GM21619 (cell line): Measurements from ENCODE around the gene ZGLP1.

Experiments used
- ATAC-seq: cut with Tn5 transposase; IDR thresholded peaks from one replicate; pipeline ENCODE4 v1.9.1; 2021; ENCODE audit not compliant: unreplicated experiment

ZGLP1 gene

DNA sequence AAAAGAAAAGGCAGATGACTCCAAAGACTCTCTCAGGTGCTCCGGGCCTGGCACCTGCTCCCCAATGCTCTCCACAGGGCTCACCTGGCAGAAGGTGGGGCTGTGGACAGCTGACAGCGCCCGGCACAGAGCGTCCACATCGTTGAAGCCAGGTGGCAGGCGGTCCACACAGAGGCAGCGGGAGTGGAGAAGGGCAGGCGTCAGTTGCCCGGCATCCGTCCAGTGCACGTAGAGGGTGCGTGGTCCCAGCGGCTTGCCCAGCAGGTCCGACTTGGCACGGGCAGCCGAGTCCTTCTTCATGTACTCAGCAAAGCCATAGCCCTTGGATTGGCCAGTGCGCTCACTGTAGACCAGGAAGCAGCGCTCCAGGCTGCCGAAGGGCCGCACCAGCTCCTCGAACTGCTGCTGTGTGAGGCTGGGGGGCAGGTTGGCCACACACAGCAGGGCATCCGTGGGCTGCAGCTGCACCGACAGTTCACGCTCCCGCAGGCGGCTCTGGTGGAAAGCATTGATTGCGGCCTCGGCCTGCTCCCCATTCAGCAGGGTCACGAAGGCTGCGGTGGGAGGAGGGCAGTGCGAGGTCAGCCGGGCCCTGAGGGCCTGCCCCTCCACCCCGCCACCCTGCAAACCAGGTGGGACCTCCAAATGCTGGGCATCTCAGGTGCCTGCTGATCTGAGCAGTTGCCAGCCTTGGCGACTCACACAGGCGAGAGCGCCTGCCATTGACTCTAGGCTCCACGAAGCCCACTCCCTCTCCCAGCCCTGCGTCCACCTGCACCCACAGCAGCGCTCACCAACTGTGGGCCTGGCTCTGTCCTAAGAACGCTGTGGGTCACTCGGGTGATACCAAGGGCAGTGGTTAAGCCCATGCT is 19.2 kb upstream of the ZGLP1 start:
- no peak for ATAC-seq

DNA sequence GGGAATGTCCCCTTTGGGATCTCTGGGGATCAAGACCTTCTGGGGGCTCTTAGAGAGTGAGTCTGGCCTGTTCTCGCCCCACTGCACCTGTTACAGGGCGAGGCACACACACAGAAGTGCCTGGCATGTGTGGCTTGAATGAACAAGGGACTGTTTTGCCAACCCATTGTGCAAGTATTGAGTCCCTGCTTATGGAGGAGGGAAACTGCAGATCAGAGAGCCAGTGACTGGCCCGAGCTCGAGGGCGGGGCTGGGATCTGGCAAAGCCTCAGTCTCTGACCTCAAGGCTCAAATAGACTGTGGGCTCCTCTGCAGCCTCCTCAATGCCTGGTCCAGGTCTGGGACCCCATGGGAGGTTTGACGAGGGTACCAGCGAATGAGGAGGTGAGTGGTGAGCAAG is 18.2 kb upstream of the ZGLP1 start:
- no peak for ATAC-seq

DNA sequence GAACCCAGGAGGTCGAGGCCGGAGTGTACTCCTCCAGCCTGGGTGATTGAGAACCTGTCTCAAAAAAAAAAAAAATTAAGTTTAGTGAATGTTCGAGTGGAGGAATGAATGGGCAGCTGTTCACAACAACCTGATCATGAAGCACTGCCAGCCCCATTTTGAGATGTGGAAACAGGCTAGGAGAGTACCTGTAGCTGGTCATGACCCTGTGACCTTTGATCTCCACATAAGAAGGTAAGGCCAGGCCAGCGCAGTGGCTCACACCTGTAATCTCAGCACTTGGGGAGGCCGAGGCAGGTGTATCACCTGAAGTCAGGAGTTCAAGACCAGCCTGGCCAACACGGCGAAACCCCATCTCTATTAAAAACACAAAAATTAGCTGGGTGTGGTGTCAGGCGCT is 16.1 kb upstream of the ZGLP1 start:
- no peak for ATAC-seq

DNA sequence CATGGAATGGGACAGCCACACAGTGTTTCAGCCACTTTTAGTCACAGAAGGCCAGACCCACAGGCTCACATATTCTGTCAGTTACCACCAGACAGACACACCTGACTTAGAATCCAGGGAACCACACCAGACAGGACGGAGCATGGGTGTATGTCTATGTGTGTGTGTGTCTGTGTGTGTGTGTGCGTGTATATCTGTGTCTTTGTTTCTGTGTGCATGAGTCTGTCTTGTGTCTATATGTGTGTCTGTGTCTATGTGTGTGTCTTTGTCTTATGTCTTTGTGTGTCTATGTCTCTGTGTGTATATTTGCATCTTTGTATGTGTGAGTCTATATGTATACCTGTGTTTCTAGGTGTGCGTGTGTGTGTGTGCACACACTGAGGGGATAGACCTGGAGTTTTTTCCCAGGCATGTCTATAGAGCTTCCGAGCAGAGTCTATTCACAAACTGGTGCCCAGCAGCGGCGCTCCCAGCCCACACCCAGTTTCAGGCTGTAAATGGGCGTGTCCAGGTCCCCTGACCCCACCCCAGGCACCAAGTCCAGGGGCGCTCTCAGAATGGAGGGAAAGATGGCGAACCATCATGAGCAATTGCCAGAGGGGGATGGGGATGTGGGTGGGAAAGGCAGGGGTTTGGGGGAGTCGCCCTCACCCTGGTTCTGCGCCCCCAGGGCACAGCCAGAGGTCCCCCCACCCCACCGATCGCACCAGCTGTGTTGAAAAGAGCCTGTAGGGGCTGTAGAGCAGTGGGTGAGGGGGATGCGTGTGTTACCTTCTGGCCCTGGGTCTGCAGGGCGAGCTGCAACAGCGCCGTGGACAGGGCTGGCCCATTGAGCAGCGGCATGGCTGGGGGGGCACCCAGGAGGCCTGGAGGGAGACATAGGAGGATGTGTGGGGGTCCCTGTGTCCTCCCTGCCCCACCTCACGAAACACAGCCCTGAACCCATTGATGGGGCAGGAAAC is 12.5 kb upstream of the ZGLP1 start:
- no peak for ATAC-seq

DNA sequence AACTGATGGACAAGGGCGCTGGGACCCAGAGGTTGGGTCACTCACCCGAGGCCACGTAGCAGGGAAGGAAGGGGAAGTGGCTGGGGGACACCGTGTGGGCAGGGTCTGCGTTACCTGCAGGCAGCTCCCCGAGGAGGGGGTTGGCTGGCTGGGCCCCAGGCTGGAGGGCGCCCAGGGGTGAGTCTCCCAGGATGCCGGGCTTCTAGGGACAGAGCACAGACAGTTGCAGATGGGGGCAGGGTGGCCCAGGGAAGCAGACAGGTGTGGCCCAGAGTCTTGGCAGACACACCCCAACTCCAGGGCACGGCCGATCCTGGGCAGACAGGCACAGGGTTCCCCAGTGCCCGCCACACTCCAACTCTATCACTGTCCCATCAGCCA is 11.8 kb upstream of the ZGLP1 start:
- ATAC-seq, result no peak

DNA sequence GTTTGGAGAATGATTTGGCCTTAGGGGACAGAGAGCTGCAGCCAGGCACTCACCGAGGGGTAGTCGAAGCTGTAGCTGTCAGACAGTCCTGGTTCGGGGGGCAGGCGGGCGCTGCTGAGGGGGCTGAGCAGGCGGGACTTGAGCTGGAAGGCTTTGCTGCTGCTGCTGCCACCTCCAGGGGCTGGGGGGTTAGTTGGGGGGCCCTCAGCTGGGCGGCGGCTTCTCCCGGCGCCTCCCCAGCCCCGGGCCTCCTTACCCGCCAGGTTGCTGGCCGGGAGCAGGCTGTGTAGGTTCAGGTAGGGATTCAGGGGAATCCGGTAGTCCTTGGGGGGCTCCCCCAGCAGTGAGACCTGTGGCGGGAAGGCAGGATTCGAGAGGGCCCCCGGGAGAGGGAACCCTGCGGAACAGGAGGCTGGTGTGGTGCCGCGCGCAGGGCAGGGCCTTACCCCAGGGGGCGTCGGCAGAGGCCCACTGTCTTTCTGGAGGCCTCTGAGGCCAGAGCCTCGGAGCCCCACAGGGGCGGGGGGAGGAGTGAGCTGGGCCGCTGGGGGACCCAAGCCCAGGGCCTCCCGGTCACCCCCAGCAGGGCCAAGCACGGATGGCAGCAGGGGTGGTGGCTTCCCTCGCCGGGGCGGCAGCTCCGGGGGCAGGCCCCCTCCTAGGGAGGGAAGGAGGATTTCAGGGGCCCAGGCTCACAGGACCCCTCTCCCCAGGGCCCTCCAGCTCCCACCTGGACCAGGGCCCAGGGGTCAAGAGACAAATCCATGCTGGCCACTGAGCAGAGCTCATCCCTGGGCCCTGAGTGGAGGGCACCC is 11.2 kb upstream of the ZGLP1 start:
- ATAC-seq, result no peak

DNA sequence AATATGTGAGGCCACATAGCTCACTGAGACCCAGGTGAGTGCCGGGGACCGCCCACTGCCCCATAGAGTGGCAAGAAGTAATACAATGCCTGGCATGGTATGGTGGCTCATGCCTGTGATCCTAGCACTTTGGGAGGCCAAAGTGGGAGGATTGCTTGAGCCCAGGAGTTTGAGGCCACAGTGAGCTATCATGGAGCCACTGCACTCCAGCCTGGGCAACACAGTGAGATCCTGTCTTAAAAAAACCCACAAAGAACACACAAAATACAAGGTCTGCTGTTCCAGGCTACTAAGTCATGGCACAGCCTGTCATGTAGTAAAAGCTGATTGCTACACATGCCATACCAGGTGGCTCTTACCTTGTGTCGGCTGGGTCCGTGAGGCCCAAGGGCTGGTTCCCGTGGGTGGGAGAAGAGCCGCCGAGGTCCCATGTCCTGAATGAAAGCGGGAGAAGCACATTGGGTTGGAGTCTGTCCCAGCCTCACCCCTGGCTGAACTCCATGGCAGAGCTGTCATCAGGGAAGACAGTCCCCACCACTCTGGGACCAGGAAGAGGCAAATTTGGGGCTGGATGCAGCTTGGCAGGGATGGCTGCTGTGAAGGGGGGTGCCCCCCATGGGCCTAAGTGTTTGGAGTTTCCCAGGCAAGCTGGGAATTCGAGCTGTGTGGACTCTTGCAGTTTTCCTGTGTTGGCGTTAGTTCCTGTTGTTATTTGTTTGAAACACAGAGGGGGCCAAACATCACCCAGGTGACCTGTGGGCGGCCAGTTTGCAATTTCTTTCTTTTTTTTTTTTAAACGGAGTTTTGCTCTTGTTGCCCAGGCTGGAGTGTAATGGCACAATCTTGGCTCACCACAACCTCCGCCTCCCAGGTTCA is 9.4 kb upstream of the ZGLP1 start:
- no peak for ATAC-seq

DNA sequence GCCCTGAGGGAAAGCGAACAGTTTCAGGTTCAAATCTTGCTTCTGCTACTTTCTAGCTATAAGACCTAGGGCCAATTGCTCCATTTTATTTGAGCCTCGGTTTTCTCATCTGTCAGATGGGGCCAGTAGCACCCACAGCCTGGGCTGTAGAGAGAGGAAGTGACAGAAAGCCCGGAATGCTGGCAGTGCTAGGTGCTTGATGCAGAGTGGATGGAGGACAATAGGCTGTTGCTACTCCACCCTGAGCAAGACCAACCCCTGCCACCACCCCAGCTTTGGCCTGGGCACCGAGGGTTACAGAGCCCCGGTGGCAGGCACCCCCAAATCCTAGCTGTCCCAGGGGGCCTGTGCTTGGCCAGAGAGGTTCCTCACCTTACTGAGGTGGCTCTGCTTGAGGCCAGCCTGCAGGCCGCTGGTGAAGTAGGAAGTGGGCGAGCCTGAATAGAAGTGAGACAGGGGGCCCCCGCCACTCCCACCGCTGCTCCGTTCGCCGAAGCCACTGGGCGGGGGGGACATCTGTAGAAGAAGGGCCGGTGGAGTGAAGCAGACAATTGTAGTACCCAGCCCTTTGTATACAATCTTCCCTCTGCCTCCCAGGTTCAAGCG is 8.3 kb upstream of the ZGLP1 start:
- ATAC-seq, result no peak

DNA sequence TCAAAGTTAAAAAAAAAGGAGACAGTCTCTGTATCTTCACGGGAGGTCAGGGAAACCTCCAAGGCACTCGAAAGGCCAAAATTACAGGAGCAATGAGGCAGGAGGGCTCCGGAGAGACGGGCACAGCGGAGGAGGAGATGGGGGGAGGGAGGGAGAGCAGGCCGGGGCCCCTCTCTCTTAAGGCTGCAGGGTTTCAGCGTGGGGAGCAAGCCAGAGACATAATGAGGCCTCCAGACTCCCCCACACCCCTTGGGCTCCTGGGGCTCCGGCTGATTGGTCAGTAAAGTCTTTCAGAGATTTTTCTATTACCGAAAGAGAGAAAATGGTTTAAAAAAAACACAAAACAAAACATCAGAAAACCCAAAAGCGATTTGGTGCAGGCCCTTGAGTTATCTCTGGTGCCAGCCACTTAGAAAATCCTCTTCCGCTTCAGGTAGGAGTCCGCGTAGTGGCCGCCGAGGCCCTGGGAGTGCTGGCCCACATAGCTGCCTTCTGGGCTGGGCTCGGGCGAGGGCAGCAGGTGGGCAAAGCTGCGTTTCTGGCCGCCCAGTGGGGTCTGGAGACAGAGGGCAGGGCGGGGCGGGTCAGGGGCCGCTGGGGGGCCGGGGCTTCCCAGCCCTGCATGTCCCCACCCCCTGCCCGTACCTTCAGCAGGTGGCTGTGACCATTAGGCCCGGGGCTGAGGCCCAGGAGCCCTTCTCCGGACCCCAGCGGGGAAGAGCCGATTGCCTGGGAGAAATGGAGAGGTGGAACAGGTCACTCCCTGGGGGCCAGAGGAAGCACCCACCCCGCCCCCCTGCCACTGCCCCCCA is 7.6 kb upstream of the ZGLP1 start:
- no peak for ATAC-seq

DNA sequence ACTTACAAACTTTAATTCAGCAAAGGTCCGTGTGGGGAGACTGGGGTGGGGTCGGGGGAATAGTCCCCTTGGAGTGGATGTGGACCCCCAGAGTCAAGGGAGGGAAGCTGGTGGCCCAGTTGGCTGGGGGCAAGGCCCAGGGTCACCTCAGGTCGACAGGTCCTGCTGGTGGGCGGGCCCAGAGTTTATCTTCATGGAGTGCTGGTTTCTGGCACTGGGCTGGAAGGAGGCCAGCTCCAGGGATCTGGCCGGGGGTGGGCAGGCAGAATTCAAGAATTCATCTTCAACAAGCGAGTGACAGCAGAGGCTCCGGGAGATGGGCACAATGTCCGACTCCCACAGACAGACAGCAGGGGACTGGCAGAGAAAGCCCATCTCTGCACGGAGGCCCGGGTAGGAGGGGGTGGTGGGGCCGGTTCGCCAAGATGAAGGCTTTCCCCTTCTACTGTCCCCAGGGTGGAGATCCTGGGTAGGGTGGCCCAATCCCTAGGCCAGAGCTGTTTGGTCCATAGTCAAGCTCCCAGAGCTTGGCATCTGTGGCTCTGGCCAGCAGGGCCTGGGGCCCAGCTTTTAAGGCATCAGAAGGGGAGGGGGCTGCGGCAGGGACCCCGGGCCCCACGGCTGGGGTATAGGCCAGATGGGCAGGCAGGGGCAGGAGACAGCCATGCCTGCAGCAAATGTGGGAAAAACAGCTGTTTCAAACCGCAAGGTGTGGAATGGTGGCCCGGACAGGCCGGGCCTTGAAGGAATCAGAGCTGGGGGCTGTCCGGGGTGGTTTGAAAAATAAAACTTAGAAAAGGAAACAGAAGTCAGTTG is 6.8 kb upstream of the ZGLP1 start:
- no peak for ATAC-seq

DNA sequence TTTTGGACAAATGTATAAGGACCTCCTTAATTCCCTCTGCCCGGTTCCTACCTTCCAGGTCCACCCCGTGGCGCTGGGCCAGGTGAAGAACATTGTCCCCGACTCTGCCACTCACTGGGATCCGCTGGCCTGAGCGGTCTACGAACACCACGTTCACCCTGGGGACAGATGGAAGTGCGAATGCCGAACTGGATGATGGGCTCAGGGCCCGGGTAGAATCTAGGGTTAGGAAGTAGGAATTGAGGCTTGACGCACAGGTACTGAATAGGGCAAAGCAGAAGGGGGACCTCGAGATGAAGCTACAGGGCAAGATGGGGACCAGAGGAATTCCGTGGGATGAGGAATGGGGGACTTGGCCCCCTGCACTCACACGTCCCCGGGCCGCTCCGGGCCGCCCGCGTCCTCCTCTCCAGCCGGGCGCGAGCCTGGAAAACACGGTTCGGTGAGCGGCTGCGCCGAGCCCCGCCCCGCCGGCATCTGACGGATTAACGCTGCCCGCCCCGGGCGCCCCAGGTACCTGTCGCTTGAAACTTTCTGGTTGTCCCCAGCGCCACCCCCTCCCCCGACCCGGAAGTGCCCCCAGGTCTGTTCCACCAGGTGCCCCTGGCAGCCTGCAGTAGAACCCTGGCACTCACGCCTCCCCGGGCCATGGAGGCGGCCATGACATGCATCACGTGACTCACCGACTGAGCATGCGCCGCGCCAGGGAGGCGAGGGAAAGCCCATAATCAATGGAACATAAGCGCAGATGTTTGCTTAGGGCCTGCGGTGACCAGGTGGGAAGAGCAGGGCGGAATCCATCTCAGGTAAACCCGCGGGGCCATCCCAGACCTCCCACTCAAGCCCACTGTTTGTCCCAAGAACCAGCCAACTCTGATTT is 6.0 kb upstream of the ZGLP1 start, which contains the start of gene FDX2:
Gene FDX2, minus strand, starts transcription at position 681 of the 880 bp plus-strand sequence. Its CDS starts 19 bp downstream, at position 662.
- no peak for ATAC-seq

DNA sequence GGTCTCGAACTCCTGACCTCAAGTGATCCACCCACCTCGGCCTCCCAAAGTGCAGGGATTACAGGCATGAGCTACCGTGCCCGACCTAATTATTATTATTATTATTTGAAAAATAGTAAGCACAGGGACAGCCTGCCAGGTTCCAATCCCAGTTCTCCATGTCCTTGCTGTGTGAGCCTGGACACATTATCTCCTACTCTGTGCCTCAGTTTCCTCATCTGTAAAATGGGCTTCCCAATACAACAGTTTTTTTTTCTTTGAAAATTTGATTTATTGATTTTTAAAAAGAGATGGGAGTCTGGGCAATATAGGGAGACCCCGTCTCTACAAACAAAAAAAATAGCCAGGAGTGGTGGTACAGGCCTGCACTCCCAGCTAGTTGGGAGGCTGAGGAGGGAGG is 3.3 kb downstream of the ZGLP1 start:
- no peak for ATAC-seq

DNA sequence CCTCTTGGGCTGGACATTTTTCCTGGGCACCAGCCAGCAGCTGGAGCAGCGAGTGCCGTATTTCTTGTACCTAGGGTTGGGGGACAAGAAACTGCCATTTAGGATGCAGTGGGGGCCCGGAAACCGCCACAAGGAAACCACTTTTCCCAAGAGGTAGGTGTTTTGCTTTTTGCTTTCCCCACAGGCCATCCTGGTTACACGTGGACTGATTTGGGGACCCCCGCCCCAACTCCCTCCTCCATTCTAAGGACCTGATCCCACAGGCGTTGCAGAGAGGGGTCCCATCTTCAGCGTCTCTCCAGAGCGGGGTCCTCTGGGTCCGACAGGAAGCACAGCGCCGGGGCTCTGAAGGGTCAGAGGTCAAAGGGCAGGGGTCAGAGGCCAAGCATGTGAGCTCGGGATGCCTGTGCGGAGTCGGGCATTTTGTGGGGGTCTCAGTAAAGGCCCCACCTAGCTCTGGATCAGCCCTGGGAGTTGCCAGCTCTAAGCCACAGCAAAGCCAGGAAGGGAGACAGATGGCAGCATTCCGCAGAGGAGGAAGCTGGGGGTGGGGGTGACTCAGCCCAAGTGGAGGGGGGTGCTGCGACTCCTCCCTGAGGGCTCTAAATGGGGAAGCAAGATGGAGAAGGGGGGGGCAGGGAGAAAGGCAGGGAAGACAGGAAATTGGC is 4.3 kb downstream of the ZGLP1 start:
- ATAC-seq, result no peak

DNA sequence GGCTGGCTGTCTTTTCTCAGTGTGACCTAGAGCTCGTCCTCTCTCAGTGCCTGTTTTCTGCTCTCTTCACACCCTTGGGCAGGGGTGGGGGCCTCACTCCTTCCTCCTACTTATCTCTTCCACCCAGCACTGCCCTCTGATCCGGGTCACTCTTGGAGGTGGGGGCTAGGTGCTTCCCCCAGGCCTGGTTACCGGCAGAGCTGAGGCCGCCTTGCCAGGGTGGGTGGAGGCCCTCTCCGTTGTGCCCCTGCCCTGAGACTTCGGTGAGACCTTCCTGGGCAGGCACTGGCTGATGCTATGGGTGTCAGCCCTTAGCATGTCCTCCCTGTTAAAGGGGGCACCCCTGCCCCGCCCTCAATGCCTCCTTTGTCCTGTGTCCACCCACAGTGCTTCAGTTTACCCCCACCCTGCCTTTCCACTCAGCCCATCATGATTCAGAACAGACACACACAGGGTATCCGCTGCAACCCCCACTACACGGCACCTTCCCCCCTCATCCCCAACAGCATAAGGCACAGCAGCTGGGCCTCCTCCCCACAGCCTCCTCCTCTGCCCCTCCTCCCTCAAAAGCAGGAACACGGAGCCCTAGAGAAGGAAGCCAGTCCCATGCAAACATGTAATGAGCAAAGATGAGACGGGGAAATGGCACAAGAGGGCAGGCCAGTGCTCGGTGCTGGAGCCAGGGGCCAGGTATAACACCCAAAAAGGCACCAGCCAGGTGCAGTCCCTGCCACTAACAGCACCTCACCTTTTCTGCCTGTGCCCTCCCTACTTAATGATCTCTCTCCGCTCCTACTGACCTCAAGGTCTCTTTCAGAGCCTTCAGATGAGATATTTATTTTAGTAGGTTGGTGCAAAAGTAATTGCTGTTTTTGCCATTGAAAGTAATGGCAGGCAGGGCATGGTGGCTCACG is 9.8 kb downstream of the ZGLP1 start:
- ATAC-seq, result no peak

DNA sequence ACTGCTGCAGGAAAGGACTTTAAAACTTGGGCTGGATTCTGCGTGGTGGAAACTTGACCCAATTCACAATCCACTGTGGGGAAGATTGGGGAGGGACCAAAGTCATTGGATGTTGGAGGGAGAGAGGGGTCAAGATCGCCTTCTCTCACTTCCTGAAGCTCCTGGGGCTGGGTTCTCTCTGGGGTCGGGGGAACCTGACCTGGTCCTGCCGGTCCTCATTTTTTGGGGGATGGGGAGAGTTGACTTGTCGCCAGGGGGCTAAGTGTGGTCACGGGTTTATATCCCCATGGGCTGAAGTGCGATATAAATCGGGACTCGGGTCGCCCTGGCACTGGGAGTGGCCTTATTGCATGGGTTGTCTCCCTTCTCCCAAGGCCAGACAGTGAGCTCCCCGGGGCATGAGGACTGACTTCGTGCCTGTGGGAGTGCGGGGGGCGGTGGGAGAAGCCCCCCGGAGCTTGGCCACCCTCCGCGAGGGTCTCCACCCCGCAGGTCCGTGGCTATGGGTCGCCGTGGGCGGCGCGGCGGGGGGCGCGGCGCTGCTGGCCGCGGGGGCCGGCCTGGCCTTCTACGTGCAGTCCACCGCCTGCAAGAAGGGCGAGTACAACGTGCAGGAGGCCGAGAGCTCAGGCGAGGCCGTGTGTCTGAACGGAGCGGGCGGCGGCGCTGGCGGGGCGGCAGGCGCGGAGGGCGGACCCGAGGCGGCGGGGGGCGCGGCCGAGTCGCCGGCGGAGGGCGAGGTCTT is 13.6 kb downstream of the ZGLP1 start:
- ATAC-seq, result no peak
